Testis (tissue), 2 donors: ENCODE results near the gene NPM1.

Experiments
- CTCF ChIP-seq, 3 experiments: fragments of 450-650 bp in 2 of 3; fragments of 200-600 bp in 1 of 3; sonication (generic) in 1 of 3; IDR thresholded peaks; one replicate each; pipeline ENCODE4 v1.5.1; 2016 to 2019; ENCODE audit warnings: antibody characterized with exemption in 3 of 3, mild to moderate bottlenecking in 2 of 3, moderate library complexity in 1 of 3
- POLR2A ChIP-seq: fragments of 450-650 bp; IDR thresholded peaks from one replicate; pipeline ENCODE4 v1.6.1; 2017; ENCODE audit warnings: antibody characterized with exemption, mild to moderate bottlenecking, moderate library complexity

- TF ChIP-seq CTCF (IDR thresholded peaks at IDR 0.05), result no peak
- no peak for TF ChIP-seq POLR2A
Observed at GRCh38 chr5:171441246-171441791, 53.7 kb downstream of the NPM1 start.
